Measurements from ENCODE around the gene NCOR2.

Gene NCOR2

GRCh38 chr12:124543590-124544310 lies 23.7 kb downstream of the NCOR2 start:
- Histone ChIP-seq H3K36me3 (ENCODE audit: insufficient read depth, low read length) (no peaks in the 10 kb centered on the region), H3K9me3 (ENCODE audit: low read length) (no peaks in the 10 kb centered on the region), H3K4me1 (ENCODE audit: insufficient read depth, low read length) (peaks cover 70% of the 10 kb centered on the region), H3K9ac (ENCODE audit: low read length) (no peak overlapping the region), H3K27me3 (ENCODE audit: control insufficient read depth in 1 of 2, insufficient read depth in 2 of 2, low read length in 2 of 2) (no peaks in the 10 kb centered on the region), H3K4me3 (ENCODE audit: low read depth in 1 of 2, low read length in 2 of 2) (peak overlapping the region in 1 of 2 donors; percentile 47), H3K27ac (ENCODE audit: low read depth, low read length) (no peak overlapping the region)

GRCh38 chr12:124543052-124543589 lies 24.3 kb downstream of the NCOR2 start:
- Histone ChIP-seq H3K4me1 (ENCODE audit: insufficient read depth, low read length) (peaks cover 70% of the 10 kb centered on the region), H3K9me3 (ENCODE audit: low read length) (no peaks in the 10 kb centered on the region), H3K36me3 (ENCODE audit: insufficient read depth, low read length) (no peaks in the 10 kb centered on the region), H3K27ac (ENCODE audit: low read depth, low read length) (no peak overlapping the region), H3K4me3 (ENCODE audit: low read depth in 1 of 2, low read length in 2 of 2) (no peak overlapping the region), H3K9ac (ENCODE audit: low read length) (no peak overlapping the region), H3K27me3 (ENCODE audit: control insufficient read depth in 1 of 2, insufficient read depth in 2 of 2, low read length in 2 of 2) (no peaks in the 10 kb centered on the region)

- H3K36me3 ChIP-seq (ENCODE audit: insufficient read depth, low read length), result no peaks in the 10 kb centered on the region
- H3K4me1 ChIP-seq (ENCODE audit: insufficient read depth, low read length), result peaks cover 76% of the 10 kb centered on the region
- no peak overlapping the region for H3K27ac ChIP-seq (ENCODE audit: low read depth, low read length)
- no peaks in the 10 kb centered on the region for H3K27me3 ChIP-seq (ENCODE audit: control insufficient read depth in 1 of 2, insufficient read depth in 2 of 2, low read length in 2 of 2)
- no peak overlapping the region for H3K9ac ChIP-seq (ENCODE audit: low read length)
- peak overlapping the region in 1 of 2 donors; percentile 18 for H3K4me3 ChIP-seq (ENCODE audit: low read depth in 1 of 2, low read length in 2 of 2)
- H3K9me3 ChIP-seq (ENCODE audit: low read length), result no peaks in the 10 kb centered on the region
Measured at GRCh38 chr12:124542021-124542949, 25.1 kb downstream of the NCOR2 start.

- no peaks in the 10 kb centered on the region for H3K9me3 ChIP-seq (ENCODE audit: low read length)
- H3K9ac ChIP-seq (ENCODE audit: low read length), result no peak overlapping the region
- H3K4me1 ChIP-seq (ENCODE audit: insufficient read depth, low read length), result peaks cover 80% of the 10 kb centered on the region
- H3K27me3 ChIP-seq (ENCODE audit: control insufficient read depth in 1 of 2, insufficient read depth in 2 of 2, low read length in 2 of 2), result no peaks in the 10 kb centered on the region
- H3K4me3 ChIP-seq (ENCODE audit: low read depth in 1 of 2, low read length in 2 of 2), result no peak overlapping the region
- no peaks in the 10 kb centered on the region for H3K36me3 ChIP-seq (ENCODE audit: insufficient read depth, low read length)
- no peak overlapping the region for H3K27ac ChIP-seq (ENCODE audit: low read depth, low read length)
Measured at GRCh38 chr12:124541322-124541721, 26.1 kb downstream of the NCOR2 start.

GRCh38 chr12:124539084-124540041 lies 28.0 kb downstream of the NCOR2 start:
- Histone ChIP-seq H3K36me3 (ENCODE audit: insufficient read depth, low read length) (no peaks in the 10 kb centered on the region), H3K4me1 (ENCODE audit: insufficient read depth, low read length) (peaks cover 64% of the 10 kb centered on the region), H3K27me3 (ENCODE audit: control insufficient read depth in 1 of 2, insufficient read depth in 2 of 2, low read length in 2 of 2) (no peaks in the 10 kb centered on the region), H3K27ac (ENCODE audit: low read depth, low read length) (peak overlapping the region; percentile 74), H3K4me3 (ENCODE audit: low read depth in 1 of 2, low read length in 2 of 2) (no peak overlapping the region), H3K9ac (ENCODE audit: low read length) (no peak overlapping the region), H3K9me3 (ENCODE audit: low read length) (no peaks in the 10 kb centered on the region)

- Histone ChIP-seq H3K27me3 (ENCODE audit: control insufficient read depth in 1 of 2, insufficient read depth in 2 of 2, low read length in 2 of 2) (no peaks in the 10 kb centered on the region), H3K9me3 (ENCODE audit: low read length) (no peaks in the 10 kb centered on the region), H3K9ac (ENCODE audit: low read length) (peak overlapping the region; percentile 14), H3K4me3 (ENCODE audit: low read depth in 1 of 2, low read length in 2 of 2) (peak overlapping the region in 1 of 2 donors; percentile 11), H3K36me3 (ENCODE audit: insufficient read depth, low read length) (no peaks in the 10 kb centered on the region), H3K27ac (ENCODE audit: low read depth, low read length) (peak overlapping the region; percentile 74), H3K4me1 (ENCODE audit: insufficient read depth, low read length) (peaks cover 56% of the 10 kb centered on the region)
Measured at GRCh38 chr12:124538194-124539082, 29.0 kb downstream of the NCOR2 start.

- H3K27me3 ChIP-seq (ENCODE audit: control insufficient read depth in 1 of 2, insufficient read depth in 2 of 2, low read length in 2 of 2), result no peaks in the 10 kb centered on the region
- no peaks in the 10 kb centered on the region for H3K36me3 ChIP-seq (ENCODE audit: insufficient read depth, low read length)
- H3K4me1 ChIP-seq (ENCODE audit: insufficient read depth, low read length), result peaks cover 58% of the 10 kb centered on the region
- H3K4me3 ChIP-seq (ENCODE audit: low read depth in 1 of 2, low read length in 2 of 2), result peak overlapping the region in 1 of 2 donors; percentile 11
- no peaks in the 10 kb centered on the region for H3K9me3 ChIP-seq (ENCODE audit: low read length)
- peak overlapping the region; percentile 61 for H3K27ac ChIP-seq (ENCODE audit: low read depth, low read length)
- peak overlapping the region; percentile 14 for H3K9ac ChIP-seq (ENCODE audit: low read length)
Measured at GRCh38 chr12:124537525-124538193, 29.8 kb downstream of the NCOR2 start.

GRCh38 chr12:124536641-124537040 lies 30.8 kb downstream of the NCOR2 start:
- Histone ChIP-seq H3K4me1 (ENCODE audit: insufficient read depth, low read length) (peaks cover 60% of the 10 kb centered on the region), H3K9ac (ENCODE audit: low read length) (no peak overlapping the region), H3K4me3 (ENCODE audit: low read depth in 1 of 2, low read length in 2 of 2) (no peak overlapping the region), H3K9me3 (ENCODE audit: low read length) (no peaks in the 10 kb centered on the region), H3K27ac (ENCODE audit: low read depth, low read length) (no peak overlapping the region), H3K36me3 (ENCODE audit: insufficient read depth, low read length) (no peaks in the 10 kb centered on the region), H3K27me3 (ENCODE audit: control insufficient read depth in 1 of 2, insufficient read depth in 2 of 2, low read length in 2 of 2) (no peaks in the 10 kb centered on the region)

GRCh38 chr12:124534776-124535740 lies 32.4 kb downstream of the NCOR2 start:
- Histone ChIP-seq H3K27me3 (ENCODE audit: control insufficient read depth in 1 of 2, insufficient read depth in 2 of 2, low read length in 2 of 2) (no peaks in the 10 kb centered on the region), H3K27ac (ENCODE audit: low read depth, low read length) (no peak overlapping the region), H3K9ac (ENCODE audit: low read length) (no peak overlapping the region), H3K4me1 (ENCODE audit: insufficient read depth, low read length) (peaks cover 65% of the 10 kb centered on the region), H3K4me3 (ENCODE audit: low read depth in 1 of 2, low read length in 2 of 2) (no peak overlapping the region), H3K9me3 (ENCODE audit: low read length) (no peaks in the 10 kb centered on the region), H3K36me3 (ENCODE audit: insufficient read depth, low read length) (no peaks in the 10 kb centered on the region)

Measured in muscle layer of colon (tissue), 2 donors.